K562 (cell line): Measurements from ENCODE around the gene ZSWIM6. TPM values are rescaled to one million over a fixed set of nuclear protein-coding genes. Genes with fewer than 3 reads are reported as not detected.
A peak's percentile ranks its signal among the peaks of the same experiment; 100 is the strongest.

ENCODE experiments used
- ASH1L ChIP-seq: fragments of 450-650 bp; IDR thresholded peaks from 2 replicates; pipeline ENCODE4 v1.6.1; 2018; ENCODE audit warnings: borderline replicate concordance, mild to moderate bottlenecking, low read depth; ENCODE audit not compliant: partially characterized antibody
- CBX2 ChIP-seq: fragments of 200-600 bp; sonication (generic); IDR thresholded peaks from one replicate; pipeline ENCODE4 v1.6.1; 2012; ENCODE audit warnings: mild to moderate bottlenecking, low read length, inconsistent platforms; ENCODE audit not compliant: insufficient read depth, poor library complexity, severe bottlenecking
- CTBP1 ChIP-seq: fragments of 450-650 bp; IDR thresholded peaks from 2 replicates; pipeline ENCODE4 v1.6.1; 2016; ENCODE audit warnings: borderline replicate concordance
- ESRRA ChIP-seq: fragments of 450-650 bp; IDR thresholded peaks from 2 replicates; pipeline ENCODE4 v1.6.1; 2014; ENCODE audit warnings: low read depth, mild to moderate bottlenecking, moderate library complexity, borderline replicate concordance
- FOXK2 ChIP-seq, 2 experiments: fragments of 450-650 bp; IDR thresholded peaks in 1 of 2; conservative IDR thresholded peaks in 1 of 2; 2 replicates each; pipeline ENCODE4 v1.6.1; 2016; ENCODE audit warnings: low read depth in 2 of 2, mild to moderate bottlenecking in 1 of 2
- HLTF ChIP-seq: fragments of 450-650 bp; IDR thresholded peaks from 2 replicates; pipeline ENCODE4 v1.6.1; 2016
- MEIS2 ChIP-seq: fragments of 450-650 bp; IDR thresholded peaks from 2 replicates; pipeline ENCODE4 v1.6.1; 2014; ENCODE audit warnings: mild to moderate bottlenecking; ENCODE audit not compliant: partially characterized antibody
- NEUROD1 ChIP-seq: fragments of 150-350 bp; IDR thresholded peaks from 2 replicates; pipeline ENCODE4 v1.6.1; 2014; ENCODE audit warnings: borderline replicate concordance, low read length, low read depth; ENCODE audit not compliant: partially characterized antibody
- NONO ChIP-seq, 2 experiments: fragments of 200-400 bp in 1 of 2; fragments of 450-650 bp in 1 of 2; formaldehyde crosslinking in 1 of 2; IDR thresholded peaks; 2 replicates each; pipeline ENCODE4 v1.6.1; 2017; ENCODE audit warnings: low read depth in 2 of 2, mild to moderate bottlenecking in 2 of 2, moderate library complexity in 2 of 2, low read length in 1 of 2
- NR2C1 ChIP-seq, 2 experiments: fragments of 450-650 bp; IDR thresholded peaks; 2 replicates each; pipeline ENCODE4 v1.6.1; 2017; ENCODE audit warnings: mild to moderate bottlenecking in 2 of 2, antibody characterized with exemption in 1 of 2, inconsistent platforms in 1 of 2, missing compliant biosample characterization in 1 of 2, missing genetic modification characterization in 1 of 2
- PATZ1 ChIP-seq: fragments of 250-450 bp; sonication (Bioruptor Pico); IDR thresholded peaks from 2 replicates; pipeline ENCODE4 v1.5.0; 2020; ENCODE audit warnings: mild to moderate bottlenecking, borderline replicate concordance
- POLR2G ChIP-seq: fragments of 200-400 bp; formaldehyde crosslinking; IDR thresholded peaks from 2 replicates; pipeline ENCODE4 v1.6.1; 2017; ENCODE audit warnings: low read depth, mild to moderate bottlenecking, antibody characterized with exemption, low read length, moderate library complexity
- TCFL5 ChIP-seq: fragments of 250-450 bp; sonication (Bioruptor Pico); conservative IDR thresholded peaks from 2 replicates; pipeline ENCODE4 v1.6.1; 2021; ENCODE audit warnings: mild to moderate bottlenecking, moderate library complexity, matching md5 sums
- ZBED1 ChIP-seq: IDR thresholded peaks from 2 replicates; pipeline ENCODE4 v1.6.1; 2014
- ZBTB43 ChIP-seq: sonication (generic); formaldehyde crosslinking; IDR thresholded peaks from 2 replicates; pipeline ENCODE4 v1.8.0; 2023; ENCODE audit warnings: mild to moderate bottlenecking, missing genetic modification reagents
- ZNF121 ChIP-seq: sonication (generic); formaldehyde crosslinking; conservative IDR thresholded peaks from 2 replicates; pipeline ENCODE4 v1.8.0; 2022; ENCODE audit warnings: missing genetic modification reagents
- ZNF24 ChIP-seq: fragments of 450-650 bp; IDR thresholded peaks from 2 replicates; pipeline ENCODE4 v1.6.1; 2016
- ZNF655 ChIP-seq: fragments of 250-450 bp; sonication (Bioruptor Pico); IDR thresholded peaks from 2 replicates; pipeline ENCODE4 v1.5.0; 2021
- polyA plus RNA-seq, 8 experiments: library from polyadenylated mRNA; depleted of rRNA in 4 of 8; stranded (reverse) in 5 of 8; unstranded in 3 of 8; fragments of >200 nt; fragmentation: Nextera tagmentation in 2 of 8; fragmentation: Illumina TruSeq in 1 of 8; extraction: Ambion mirVana in 2 of 8; extraction: Trizol in 1 of 8; gene quantifications; 2 replicates each; pipeline versions ENCODE4 v1.2.1 to v1.2.3, GENCODE V29; 2011 to 2014; ENCODE audit warnings: inconsistent platforms in 1 of 8, missing spikeins in 1 of 8
- total RNA-seq, 7 experiments: library from RNA; depleted of rRNA in 6 of 7; stranded (reverse); fragments of >200 nt in 6 of 7; fragmentation: Illumina TruSeq in 2 of 7; extraction: Trizol in 2 of 7; gene quantifications; 2 replicates each; pipeline versions ENCODE4 v1.2.1 to v1.2.3, GENCODE V29; 2011 to 2021; ENCODE audit warnings: low replicate concordance in 1 of 7
- TF ChIP-seq, protein P1 (sequence below): sonication (generic); formaldehyde crosslinking; IDR thresholded peaks from 2 replicates; pipeline ENCODE4 v1.9.0; 2022; ENCODE audit warnings: mild to moderate bottlenecking, missing genetic modification reagents
- TF ChIP-seq, protein P2 (sequence below): sonication (generic); formaldehyde crosslinking; IDR thresholded peaks from 2 replicates; pipeline ENCODE4 v1.4.0; 2020; ENCODE audit warnings: mild to moderate bottlenecking, missing genetic modification reagents

Gene ZSWIM6
- total and polyA plus RNA-seq, 9 of the 15 experiments (the other 6 are each of a cell fraction or from before 2014, with no cell fraction given): 0.81 to 3.2 (median 2.0) TPM

DNA sequence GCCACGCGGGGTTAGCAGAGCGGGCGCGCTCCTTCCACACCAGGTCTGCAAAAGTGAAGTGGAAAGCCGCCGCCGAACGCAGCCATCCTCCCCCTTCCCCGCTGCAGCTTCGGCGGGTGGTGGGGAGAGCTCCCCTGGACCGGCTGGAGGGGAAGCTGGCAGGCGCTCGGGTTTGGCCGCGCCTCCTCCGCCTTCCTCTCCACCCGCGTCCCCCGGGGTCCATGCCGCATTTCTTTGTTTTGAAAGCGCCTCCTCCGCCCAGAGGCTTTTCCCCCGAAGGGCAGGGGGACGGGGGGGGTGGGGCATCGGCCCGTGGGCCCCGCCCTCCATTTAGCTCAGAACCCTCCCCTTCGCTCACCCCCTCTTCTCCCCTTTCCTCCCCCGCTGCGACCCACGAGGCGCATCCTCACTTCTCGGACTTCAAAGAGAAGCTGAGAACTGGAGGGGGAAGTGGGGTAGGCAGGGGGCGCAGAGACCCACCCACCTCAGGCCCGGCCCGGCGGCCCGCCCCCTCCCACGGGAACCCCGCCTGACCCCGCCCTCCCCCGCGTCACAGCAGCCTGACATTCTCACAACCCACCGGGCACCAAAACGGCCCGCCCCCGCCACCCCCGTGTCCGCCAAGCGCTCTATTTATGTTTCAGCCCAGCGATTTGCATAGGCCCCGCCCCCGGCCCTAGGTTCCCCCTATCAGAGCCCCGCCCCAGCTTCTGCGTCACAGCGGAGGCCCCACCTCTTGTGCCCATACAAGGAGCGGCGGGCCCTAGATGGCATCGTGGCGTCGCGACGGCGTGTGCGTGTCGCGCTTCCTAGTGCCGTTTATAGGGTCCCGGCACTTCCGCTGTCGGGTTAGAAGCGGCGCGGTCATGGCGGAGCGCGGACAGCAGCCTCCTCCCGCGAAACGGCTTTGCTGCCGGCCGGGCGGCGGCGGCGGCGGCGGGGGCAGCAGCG, at the start of gene ZSWIM6 (continued):
- TF ChIP-seq ZNF655 (CRISPR knock-in tag): no peak
- TF ChIP-seq PATZ1 (CRISPR knock-in tag): no peak
- TF ChIP-seq, protein P1, sequence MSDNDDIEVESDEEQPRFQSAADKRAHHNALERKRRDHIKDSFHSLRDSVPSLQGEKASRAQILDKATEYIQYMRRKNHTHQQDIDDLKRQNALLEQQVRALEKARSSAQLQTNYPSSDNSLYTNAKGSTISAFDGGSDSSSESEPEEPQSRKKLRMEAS (CRISPR knock-in tag): peak; percentile 82
- TF ChIP-seq, protein P2, sequence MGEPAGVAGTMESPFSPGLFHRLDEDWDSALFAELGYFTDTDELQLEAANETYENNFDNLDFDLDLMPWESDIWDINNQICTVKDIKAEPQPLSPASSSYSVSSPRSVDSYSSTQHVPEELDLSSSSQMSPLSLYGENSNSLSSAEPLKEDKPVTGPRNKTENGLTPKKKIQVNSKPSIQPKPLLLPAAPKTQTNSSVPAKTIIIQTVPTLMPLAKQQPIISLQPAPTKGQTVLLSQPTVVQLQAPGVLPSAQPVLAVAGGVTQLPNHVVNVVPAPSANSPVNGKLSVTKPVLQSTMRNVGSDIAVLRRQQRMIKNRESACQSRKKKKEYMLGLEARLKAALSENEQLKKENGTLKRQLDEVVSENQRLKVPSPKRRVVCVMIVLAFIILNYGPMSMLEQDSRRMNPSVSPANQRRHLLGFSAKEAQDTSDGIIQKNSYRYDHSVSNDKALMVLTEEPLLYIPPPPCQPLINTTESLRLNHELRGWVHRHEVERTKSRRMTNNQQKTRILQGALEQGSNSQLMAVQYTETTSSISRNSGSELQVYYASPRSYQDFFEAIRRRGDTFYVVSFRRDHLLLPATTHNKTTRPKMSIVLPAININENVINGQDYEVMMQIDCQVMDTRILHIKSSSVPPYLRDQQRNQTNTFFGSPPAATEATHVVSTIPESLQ: no peak
- TF ChIP-seq ZNF24: no peak
- TF ChIP-seq CBX2: no peak
- TF ChIP-seq NEUROD1: no peak
- no peak for TF ChIP-seq ZBTB43 (CRISPR knock-in tag)
- peak; percentile 55; the same call in 1 of the 2 replicates for TF ChIP-seq CTBP1
- peak; percentile 33 to 72; a peak in 3 of 4 replicates for TF ChIP-seq NONO (IDR thresholded peaks at IDR 0.05; ENCODE audit: low read depth in 2 of 2, low read length in 1 of 2)
- peak; percentile 93 for TF ChIP-seq POLR2G
- no peak for TF ChIP-seq NR2C1 (IDR thresholded peaks at IDR 0.05)
- no peak for TF ChIP-seq NR2C1 (tag; IDR thresholded peaks at IDR 0.05)
- no peak for TF ChIP-seq ASH1L
- 0 out of 2 replicates have a peak, but pooled peaks have one; percentile 58 for TF ChIP-seq ZBED1
- TF ChIP-seq MEIS2: no peak
- no peak for TF ChIP-seq FOXK2 (conservative IDR thresholded peaks at IDR 0.05 in 1 of 2, IDR thresholded peaks at IDR 0.05 in 1 of 2; ENCODE audit: low read depth in 2 of 2)
- no peak for TF ChIP-seq TCFL5 (CRISPR knock-in tag)
- no peak for TF ChIP-seq ESRRA
- no peak for TF ChIP-seq ZNF121 (CRISPR knock-in tag)
- no peak for TF ChIP-seq HLTF
